HepG2 (cell line): ENCODE data around the gene PDE4D. TPM values are rescaled to one million over a fixed set of nuclear protein-coding genes. Genes with fewer than 3 reads are reported as not detected.

ENCODE experiments used
- ATAC-seq: fragments of 200-7000 bp; cut with Tn5 transposase; 3 replicates; pipeline ENCODE4 v1.9.1; 2020; ENCODE audit warnings: mild to moderate bottlenecking, moderate library complexity
- BruUV-seq: library from RNA; stranded (reverse); fragments of 400-500 nt; replicated peaks from 2 replicates; lab custom pipeline; 2021; lab: Mats Ljungman, UMichigan
- CTCF ChIA-PET: fragments of 300-600 bp; formaldehyde crosslinking; extraction: SDS; loops from one replicate; lab custom pipeline; 2021; ENCODE audit warnings: low total read pairs, inconsistent platforms, low intra/inter-chr PET ratio; lab: Yijun Ruan, JAX
- POLR2A ChIA-PET: fragments of 350-600 bp; sonication (Branson Sonifier 250); formaldehyde crosslinking; loops from one replicate; lab custom pipeline; 2020; ENCODE audit warnings: antibody characterized with exemption, inconsistent platforms; lab: Yijun Ruan, JAX
- DNase-seq: peaks from one replicate; pipeline ENCODE4 v3.0.0-alpha.2; 2015; ENCODE audit warnings: low spot score
- FAIRE-seq: peaks from 3 replicates; lab custom pipeline; 2011; peaks lifted over from hg19 to GRCh38; lab: Jason Lieb, UNC
- H2AFZ ChIP-seq: one replicate; pipeline ENCODE4 v1.6.1; 2011; ENCODE audit warnings: low read length, inconsistent platforms
- H3K27ac ChIP-seq: fragments of 300-600 bp; 3 replicates; pipeline ENCODE4 v1.8.0; 2011; ENCODE audit warnings: mixed run types, mild to moderate bottlenecking, mixed read lengths, low read length, inconsistent platforms; ENCODE audit not compliant: insufficient read depth; ENCODE audit errors: extremely low read length
- H3K27me3 ChIP-seq, 2 experiments: fragments of 200-600 bp in 1 of 2; 2 replicates in 1 of 2; 3 replicates in 1 of 2; pipeline versions ENCODE4 v1.6.0 to v1.8.0; 2011; ENCODE audit warnings: low read length in 2 of 2, mild to moderate bottlenecking in 2 of 2, moderate library complexity in 2 of 2, inconsistent platforms in 1 of 2; ENCODE audit not compliant: insufficient read depth in 2 of 2, control insufficient read depth in 1 of 2
- H3K36me3 ChIP-seq, 2 experiments: fragments of 200-600 bp in 1 of 2; replicated peaks in 1 of 2; 2 replicates in 1 of 2; 3 replicates in 1 of 2; pipeline versions ENCODE4 v1.5.1 to v1.8.0; 2011; ENCODE audit warnings: low read length in 2 of 2, inconsistent platforms in 1 of 2; ENCODE audit not compliant: insufficient read depth in 2 of 2, control insufficient read depth in 1 of 2
- H3K4me1 ChIP-seq: 2 replicates; pipeline ENCODE4 v1.5.1; 2012; ENCODE audit warnings: low read length, inconsistent platforms; ENCODE audit not compliant: insufficient read depth
- H3K4me2 ChIP-seq: 2 replicates; pipeline ENCODE4 v1.6.0; 2011; ENCODE audit warnings: low read depth, low read length, inconsistent platforms
- H3K4me3 ChIP-seq, 3 experiments: fragments of 200-600 bp in 1 of 3; sonication (generic), shearing (Covaris generic) in 1 of 3; replicated peaks in 1 of 3; 2 replicates each; pipeline ENCODE4 v1.5.1; 2011 to 2016; ENCODE audit warnings: low read length in 3 of 3, inconsistent platforms in 2 of 3, low read depth in 2 of 3, mild to moderate bottlenecking in 2 of 3, control low read depth in 1 of 3, mixed read lengths in 1 of 3; ENCODE audit not compliant: insufficient read depth in 1 of 3
- H3K79me2 ChIP-seq: one replicate; pipeline ENCODE4 v1.6.1; 2011; ENCODE audit warnings: low read length, inconsistent platforms; ENCODE audit not compliant: insufficient read depth
- H3K9ac ChIP-seq: 2 replicates; pipeline ENCODE4 v1.6.0; 2011; ENCODE audit warnings: mild to moderate bottlenecking, low read depth, low read length, inconsistent platforms; ENCODE audit not compliant: insufficient read depth
- H3K9me3 ChIP-seq: 2 replicates; pipeline ENCODE4 v1.5.1; 2012; ENCODE audit warnings: mild to moderate bottlenecking, low read length
- H4K20me1 ChIP-seq: 2 replicates; pipeline ENCODE4 v1.6.0; 2011; ENCODE audit warnings: inconsistent platforms, mild to moderate bottlenecking, low read length, moderate library complexity; ENCODE audit not compliant: insufficient read depth
- AHDC1 ChIP-seq: sonication (generic); formaldehyde crosslinking; IDR thresholded peaks from 2 replicates; pipeline ENCODE4 v1.5.1; 2020; ENCODE audit warnings: mild to moderate bottlenecking, missing genetic modification reagents, borderline replicate concordance
- ISL2 ChIP-seq: sonication (generic); formaldehyde crosslinking; IDR thresholded peaks from 2 replicates; pipeline ENCODE4 v1.5.0; 2020; ENCODE audit warnings: missing genetic modification reagents
- KLF13 ChIP-seq: sonication (generic); formaldehyde crosslinking; IDR thresholded peaks from 2 replicates; pipeline ENCODE4 v1.4.0; 2020; ENCODE audit warnings: mild to moderate bottlenecking, missing genetic modification reagents
- PRDM4 ChIP-seq: sonication (generic); formaldehyde crosslinking; IDR thresholded peaks from 2 replicates; pipeline ENCODE4 v1.9.0; 2021; ENCODE audit warnings: missing genetic modification reagents, borderline replicate concordance
- RXRA ChIP-seq: sonication (generic); formaldehyde crosslinking; IDR thresholded peaks from 2 replicates; pipeline ENCODE4 v1.5.1; 2020; ENCODE audit warnings: missing genetic modification reagents
- SRSF4 ChIP-seq: fragments of 200-400 bp; formaldehyde crosslinking; IDR thresholded peaks from one replicate; pipeline ENCODE4 v1.6.1; 2018; ENCODE audit warnings: mild to moderate bottlenecking, low read depth, low read length, moderate library complexity; ENCODE audit not compliant: poor library complexity, severe bottlenecking
- TFAP4 ChIP-seq: sonication (generic); IDR thresholded peaks from 2 replicates; pipeline ENCODE4 v1.6.1; 2016; ENCODE audit warnings: low read depth, borderline replicate concordance
- ZBTB44 ChIP-seq: sonication (generic); formaldehyde crosslinking; IDR thresholded peaks from 2 replicates; pipeline ENCODE4 v1.4.0; 2020; ENCODE audit warnings: missing genetic modification reagents
- ZKSCAN1 ChIP-seq: fragments of 150-350 bp; IDR thresholded peaks from 2 replicates; pipeline ENCODE4 v1.6.1; 2014; ENCODE audit warnings: low read length
- ZNF496 ChIP-seq: sonication (generic); formaldehyde crosslinking; IDR thresholded peaks from 2 replicates; pipeline ENCODE4 v1.8.1; 2023; ENCODE audit warnings: mild to moderate bottlenecking, moderate library complexity, missing genetic modification reagents; ENCODE audit not compliant: insufficient replicate concordance
- ZNF564 ChIP-seq: sonication (generic); formaldehyde crosslinking; IDR thresholded peaks from 2 replicates; pipeline ENCODE4 v1.8.1; 2023; ENCODE audit warnings: mild to moderate bottlenecking, missing genetic modification reagents
- ZNF577 ChIP-seq: sonication (generic); formaldehyde crosslinking; IDR thresholded peaks from 2 replicates; pipeline ENCODE4 v1.4.0; 2020; ENCODE audit warnings: mild to moderate bottlenecking, low read depth, missing genetic modification reagents, borderline replicate concordance
- ZNF740 ChIP-seq: sonication (generic); formaldehyde crosslinking; IDR thresholded peaks from 2 replicates; pipeline ENCODE4 v1.4.0; 2020; ENCODE audit warnings: missing genetic modification reagents
- WGBS: methylation state at CpG from one replicate; pipeline ENCODE4 v1.1.6; 2017; ENCODE audit warnings: low lambda C conversion rate; 5-methylcytosine and 5-hydroxymethylcytosine counted together
- in situ Hi-C: cut with HindIII; loops from 2 replicates; pipeline ENCODE4 v1.10.0; 2017; ENCODE audit warnings: low pct_unique_long_range_greater_than_20kb; ENCODE audit not compliant: extremely low pct_ligation_motif_present
- intact Hi-C: fragments of 100-400 bp; cut with micrococcal nuclease; formaldehyde crosslinking; loops from one replicate; pipeline ENCODE4 v1.10.0; 2022; ENCODE audit not compliant: unreplicated experiment
- polyA plus RNA-seq, 8 experiments: library from polyadenylated mRNA; depleted of rRNA in 3 of 8; stranded (reverse) in 7 of 8; unstranded in 1 of 8; fragments of >200 nt; fragmentation: Illumina TruSeq in 4 of 8; extraction: Trizol in 4 of 8; gene quantifications; 2 replicates each; pipeline versions ENCODE4 v1.2.1 to v1.2.3, GENCODE V29; 2011 to 2016; ENCODE audit warnings: low read depth in 4 of 8, missing spikeins in 1 of 8, mixed read lengths in 1 of 8; ENCODE audit not compliant: insufficient read depth in 1 of 8
- total RNA-seq, 5 experiments: library from RNA; depleted of rRNA; stranded (reverse); fragments of >200 nt; fragmentation: Illumina TruSeq; extraction: Trizol; gene quantifications; 2 replicates each; pipeline ENCODE4 v1.2.3, GENCODE V29; 2016; ENCODE audit warnings: low read depth in 1 of 5

Gene PDE4D
- total and polyA plus RNA-seq, 2 of the 13 experiments (the other 11 are each of a cell fraction or from before 2014, with no cell fraction given) = 7.0 to 12.2 TPM

- no peaks in the 10 kb centered on the region for H3K9me3 ChIP-seq
- no peak overlapping the region for H3K9ac ChIP-seq
- H3K27ac ChIP-seq = no peak overlapping the region
- H3K27me3 ChIP-seq = no peaks in the 10 kb centered on the region
- H3K36me3 ChIP-seq = no peaks in the 10 kb centered on the region
- no peaks in the 10 kb centered on the region for H4K20me1 ChIP-seq
- ChIA-PET CTCF (no interaction called here), POLR2A (no interaction called here)
- H3K4me3 ChIP-seq = no peak overlapping the region
- WGBS = 50% methylated on average over 1 of the region's 4 CpGs
- DNase-seq = no peak
- no TSS peak for BruUV-seq
- intact Hi-C loops (no loop called here), in situ Hi-C loops (no loop called here)
- no peaks in the 10 kb centered on the region for H3K79me2 ChIP-seq
- no peak for ATAC-seq
- no peaks in the 10 kb centered on the region for H3K4me1 ChIP-seq
- no peak overlapping the region for H2AFZ ChIP-seq
- H3K4me2 ChIP-seq = no peak overlapping the region
- no peak for FAIRE-seq
- TF ChIP-seq TFAP4 (no peak), ZNF740 (CRISPR knock-in tag) (no peak), ZNF577 (no peak), RXRA (no peak), KLF13 (CRISPR knock-in tag) (no peak), SRSF4 (no peak), ZNF564 (no peak), ZNF496 (no peak), ZKSCAN1 (no peak), AHDC1 (no peak), ZBTB44 (CRISPR knock-in tag) (no peak), ISL2 (CRISPR knock-in tag) (no peak), PRDM4 (CRISPR knock-in tag) (no peak)
Observed at GRCh38 chr5:59629561-59629960, 264.0 kb downstream of the PDE4D start.
